K562 (cell line): Measurements from ENCODE around the gene MUC5AC. TPM values are rescaled to one million over a fixed set of nuclear protein-coding genes. Genes with fewer than 3 reads are reported as not detected.
A peak's percentile ranks its signal among the peaks of the same experiment; 100 is the strongest.
"Not testable (repeated sequence)": the region's sequence is repeated elsewhere in the genome, so short reads cannot be mapped to it uniquely, and the experiment has no call there.

Experiments
- ATAC-seq: fragments of 200-7000 bp; cut with Tn5 transposase; 3 replicates; pipeline ENCODE4 v1.9.1; 2020; ENCODE audit warnings: moderate library complexity
- BruUV-seq: library from RNA; stranded (reverse); fragments of 400-500 nt; replicated peaks from 2 replicates; lab custom pipeline; 2021; lab: Mats Ljungman, UMichigan
- CTCF ChIA-PET: fragments of 300-600 bp; formaldehyde crosslinking; extraction: SDS; loops from one replicate; lab custom pipeline; 2021; ENCODE audit warnings: low intra/inter-chr PET ratio; lab: Yijun Ruan, JAX
- POLR2A ChIA-PET: fragments of 300-600, 350-650 bp; sonication (Branson Sonifier 250); formaldehyde crosslinking; extraction: SDS; loops from one replicate; lab custom pipeline; 2021; ENCODE audit warnings: antibody characterized with exemption, inconsistent platforms; lab: Yijun Ruan, JAX
- DNase-seq, 4 experiments: peaks; one replicate each; pipeline versions ENCODE4 v3.0.0 to v3.0.0-alpha.2; 2011 to 2018; ENCODE audit warnings: low spot score in 3 of 4, mixed read lengths in 3 of 4; ENCODE audit errors: extremely low read depth in 1 of 4
- FAIRE-seq: peaks from 2 replicates; lab custom pipeline; 2011; peaks lifted over from hg19 to GRCh38; lab: Jason Lieb, UNC
- H2AFZ ChIP-seq: 2 replicates; pipeline ENCODE4 v1.6.0; 2011; ENCODE audit warnings: low read depth, low read length, control low read depth, inconsistent platforms
- H3K27ac ChIP-seq: fragments of 200-600 bp; 3 replicates; pipeline ENCODE4 v1.8.0; 2011; ENCODE audit warnings: low read depth, mild to moderate bottlenecking, control low read depth, inconsistent platforms, low read length, moderate library complexity, mixed read lengths; ENCODE audit errors: extremely low read depth
- H3K27me3 ChIP-seq, 2 experiments: fragments of 300-600 bp in 1 of 2; 2 replicates in 1 of 2; 3 replicates in 1 of 2; pipeline versions ENCODE4 v1.6.0 to v1.8.0; 2011; ENCODE audit warnings: inconsistent platforms in 2 of 2, low read length in 2 of 2, mild to moderate bottlenecking in 1 of 2, mixed read lengths in 1 of 2, moderate library complexity in 1 of 2; ENCODE audit not compliant: control insufficient read depth in 2 of 2, insufficient read depth in 2 of 2
- H3K36me3 ChIP-seq: fragments of 300-600 bp; 3 replicates; pipeline ENCODE4 v1.8.0; 2011; ENCODE audit warnings: mild to moderate bottlenecking, low read length, inconsistent platforms; ENCODE audit not compliant: control insufficient read depth, insufficient read depth
- H3K4me1 ChIP-seq, 2 experiments: fragments of 200-600 bp in 1 of 2; replicated peaks in 1 of 2; 2 replicates in 1 of 2; 3 replicates in 1 of 2; pipeline versions ENCODE4 v1.5.1 to v1.8.0; 2011; ENCODE audit warnings: inconsistent platforms in 2 of 2, low read length in 2 of 2, mild to moderate bottlenecking in 1 of 2, mixed read lengths in 1 of 2, moderate library complexity in 1 of 2; ENCODE audit not compliant: control insufficient read depth in 2 of 2, insufficient read depth in 2 of 2
- H3K4me2 ChIP-seq: 2 replicates; pipeline ENCODE4 v1.6.1; 2011; ENCODE audit warnings: low read length, control low read depth, inconsistent platforms, mixed read lengths; ENCODE audit not compliant: insufficient read depth
- H3K4me3 ChIP-seq: fragments of 200-600 bp; sonication (generic), shearing (Covaris generic); 2 replicates; pipeline ENCODE4 v1.5.1; 2016; ENCODE audit warnings: control low read depth, inconsistent platforms
- H3K79me2 ChIP-seq: fragments of 200-600 bp; 3 replicates; pipeline ENCODE4 v1.8.0; 2011; ENCODE audit warnings: low read length, inconsistent platforms; ENCODE audit not compliant: control insufficient read depth, insufficient read depth
- H3K9ac ChIP-seq, 2 experiments: 2 replicates each; pipeline versions ENCODE4 v1.6.0 to v1.6.1; 2011; ENCODE audit warnings: low read depth in 2 of 2, low read length in 2 of 2, control low read depth in 1 of 2, inconsistent platforms in 1 of 2, mild to moderate bottlenecking in 1 of 2, mixed read lengths in 1 of 2; ENCODE audit not compliant: insufficient read depth in 1 of 2
- H3K9me1 ChIP-seq: one replicate; pipeline ENCODE4 v1.6.0; 2011; ENCODE audit warnings: inconsistent platforms, mild to moderate bottlenecking, low read length, moderate library complexity; ENCODE audit not compliant: control insufficient read depth, insufficient read depth
- H3K9me3 ChIP-seq: replicated peaks from 2 replicates; pipeline ENCODE4 v1.5.1; 2011; ENCODE audit warnings: low read depth, low read length, inconsistent platforms; ENCODE audit not compliant: control insufficient read depth, insufficient read depth
- H4K20me1 ChIP-seq: replicated peaks from 2 replicates; pipeline ENCODE4 v1.6.1; 2011; ENCODE audit warnings: low read length, inconsistent platforms, mixed read lengths; ENCODE audit not compliant: control insufficient read depth, insufficient read depth
- ARID2 ChIP-seq: fragments of 450-650 bp; IDR thresholded peaks from 2 replicates; pipeline ENCODE4 v1.6.1; 2017; ENCODE audit warnings: antibody characterized with exemption, mild to moderate bottlenecking
- HMGN3 ChIP-seq: IDR thresholded peaks from 2 replicates; pipeline ENCODE4 v1.6.1; 2011; ENCODE audit warnings: borderline replicate concordance, low read depth, mild to moderate bottlenecking, mixed read lengths, low read length; ENCODE audit not compliant: insufficient read length; ENCODE audit errors: extremely low read depth
- ZBTB49 ChIP-seq: sonication (generic); formaldehyde crosslinking; IDR thresholded peaks from 2 replicates; pipeline ENCODE4 v1.8.0; 2022; ENCODE audit warnings: missing genetic modification reagents, mild to moderate bottlenecking, borderline replicate concordance
- ZNF740 ChIP-seq, 3 experiments: fragments of 200-800 bp in 1 of 3; sonication (Bioruptor generic) in 1 of 3; sonication (generic) in 1 of 3; formaldehyde crosslinking in 1 of 3; IDR thresholded peaks; 2 replicates each; pipeline versions ENCODE4 v1.6.1 to v1.8.0; 2016 to 2022; ENCODE audit warnings: mild to moderate bottlenecking in 2 of 3, missing compliant biosample characterization in 2 of 3, missing genetic modification characterization in 2 of 3, missing genetic modification reagents in 1 of 3
- WGBS: fragments of 100-300 bp; shearing (Covaris generic); methylation state at CpG from one replicate; pipeline ENCODE4 v1.1.6; 2016; ENCODE audit warnings: low coverage, mixed read lengths; ENCODE audit not compliant: insufficient coverage; ENCODE audit errors: missing lambda C conversion rate; 5-methylcytosine and 5-hydroxymethylcytosine counted together
- in situ Hi-C: fragments of 300-500 bp; cut with MboI; formaldehyde crosslinking; loops from 4 replicates; pipeline ENCODE4 v1.15.0; 2018; ENCODE audit warnings: inconsistent platforms, mixed read lengths
- intact Hi-C: fragments of 100-400 bp; cut with micrococcal nuclease; formaldehyde crosslinking; loops from 2 replicates; pipeline ENCODE4 v1.14.2; 2022
- polyA plus RNA-seq, 8 experiments: library from polyadenylated mRNA; depleted of rRNA in 4 of 8; stranded (reverse) in 5 of 8; unstranded in 3 of 8; fragments of >200 nt; fragmentation: Nextera tagmentation in 2 of 8; fragmentation: Illumina TruSeq in 1 of 8; extraction: Ambion mirVana in 2 of 8; extraction: Trizol in 1 of 8; gene quantifications; 2 replicates each; pipeline versions ENCODE4 v1.2.1 to v1.2.3, GENCODE V29; 2011 to 2014; ENCODE audit warnings: inconsistent platforms in 1 of 8, missing spikeins in 1 of 8
- total RNA-seq, 7 experiments: library from RNA; depleted of rRNA in 6 of 7; stranded (reverse); fragments of >200 nt in 6 of 7; fragmentation: Illumina TruSeq in 2 of 7; extraction: Trizol in 2 of 7; gene quantifications; 2 replicates each; pipeline versions ENCODE4 v1.2.1 to v1.2.3, GENCODE V29; 2011 to 2021; ENCODE audit warnings: low replicate concordance in 1 of 7

The MUC5AC gene
- total and polyA plus RNA-seq, 9 of the 15 experiments (the other 6 are each of a cell fraction or from before 2014, with no cell fraction given): not detected

GRCh38 chr11:1113405-1114201 is 44.1 kb upstream of the MUC5AC start:
- DNase-seq: peak in 3 of 4 experiments; percentile 55 to 65 (median 56)
- Histone ChIP-seq H3K4me2 (no peak overlapping the region), H3K9me3 (no peaks in the 10 kb centered on the region), H3K4me1 (peaks cover 0 to 26% of the 10 kb centered on the region in 2 experiments; a peak in 1 of 5 replicates), H3K4me3 (no peak overlapping the region), H3K9me1 (no peaks in the 10 kb centered on the region), H4K20me1 (no peaks in the 10 kb centered on the region), H3K9ac (no peak overlapping the region; a peak in 1 of 4 replicates), H3K27ac (no peak overlapping the region), H3K36me3 (no peaks in the 10 kb centered on the region), H3K79me2 (no peaks in the 10 kb centered on the region), H3K27me3 (peaks cover 9 to 28% of the 10 kb centered on the region in 2 experiments; a peak in 4 of 5 replicates), H2AFZ (no peak overlapping the region)
- TF ChIP-seq ARID2: no peak
- 0 out of 2 replicates have a peak, but pooled peaks have one; percentile 37 for TF ChIP-seq ZNF740 (CRISPR knock-in tag; IDR thresholded peaks at IDR 0.05)
- TF ChIP-seq ZNF740 (tag; IDR thresholded peaks at IDR 0.05): no peak
- no peak for TF ChIP-seq HMGN3
- no peak for TF ChIP-seq ZBTB49 (CRISPR knock-in tag)
- no peak for FAIRE-seq
- CTCF ChIA-PET: no interaction called here
- POLR2A ChIA-PET: no interaction called here
- no TSS peak for BruUV-seq
- peak; percentile 51; the same call in 2 of the 3 replicates for ATAC-seq
- intact Hi-C loops (loop anchor here (10.0 kb wide), 1 partner anchor 461 kb away; the partner anchor contains the start of gene DUSP8), in situ Hi-C loops (no loop called here)
- WGBS: 44% methylated on average over 29 of the region's 36 CpGs

DNA sequence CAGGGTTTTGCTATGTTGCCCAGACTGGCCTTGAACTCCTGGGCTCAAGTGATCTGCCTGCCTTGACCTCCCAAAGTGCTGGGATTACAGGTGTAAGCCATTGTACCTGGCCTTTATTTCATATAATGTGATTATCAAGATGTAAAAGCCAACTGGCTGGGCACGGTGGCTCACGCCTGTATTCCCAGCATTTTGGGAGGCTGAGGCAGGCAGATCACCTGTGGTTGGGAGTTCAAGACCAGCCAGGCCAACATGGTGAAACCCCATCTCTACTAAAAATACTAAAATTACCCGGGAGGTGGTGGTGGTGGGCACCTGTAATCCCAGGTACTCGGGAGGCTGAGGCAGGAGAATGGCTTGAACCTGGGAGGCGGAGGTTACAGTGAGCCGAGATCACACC is 42.5 kb upstream of the MUC5AC start:
- FAIRE-seq, H3K9me3 ChIP-seq, H4K20me1 ChIP-seq, in situ Hi-C loops, H3K79me2 ChIP-seq, H3K9me1 ChIP-seq, BruUV-seq, H3K36me3 ChIP-seq, H2AFZ ChIP-seq, ATAC-seq, H3K4me2 ChIP-seq, DNase-seq, H3K4me3 ChIP-seq, H3K9ac ChIP-seq, POLR2A ChIA-PET, H3K27ac ChIP-seq: not testable (repeated sequence)
- intact Hi-C loops: loop anchor here (10.0 kb wide), 1 partner anchor 460 kb away; the partner anchor contains the start of gene DUSP8
- WGBS: 2% methylated on average over 6 of the region's 6 CpGs
- peaks cover 9 to 16% of the 10 kb centered on the region in 2 experiments; a peak in 4 of 5 replicates for H3K27me3 ChIP-seq
- peaks cover 0 to 19% of the 10 kb centered on the region in 2 experiments; a peak in 1 of 5 replicates for H3K4me1 ChIP-seq
- CTCF ChIA-PET: interaction anchor here (0.6 kb wide), 1 partner anchor 76 kb away, joined by 6 read pairs; no protein-coding TSS in a partner anchor
